Posterior cingulate gyrus (tissue), 11 donors: Measurements from ENCODE around the gene THAP10.
"Not testable (repeated sequence)": the region's sequence is repeated elsewhere in the genome, so short reads cannot be mapped to it uniquely, and the experiment has no call there.

Experiments
- DNase-seq, 10 donors: peaks; one replicate each; pipeline versions ENCODE4 v3.0.0 to v3.0.0-alpha.2; 2020 to 2021; ENCODE audit warnings: mixed read lengths in 3 of 10
- intact Hi-C: fragments of 100-400 bp; cut with DNase I; formaldehyde crosslinking; loops from one replicate; pipeline ENCODE4 v1.15.1; 2023

The THAP10 gene

DNA sequence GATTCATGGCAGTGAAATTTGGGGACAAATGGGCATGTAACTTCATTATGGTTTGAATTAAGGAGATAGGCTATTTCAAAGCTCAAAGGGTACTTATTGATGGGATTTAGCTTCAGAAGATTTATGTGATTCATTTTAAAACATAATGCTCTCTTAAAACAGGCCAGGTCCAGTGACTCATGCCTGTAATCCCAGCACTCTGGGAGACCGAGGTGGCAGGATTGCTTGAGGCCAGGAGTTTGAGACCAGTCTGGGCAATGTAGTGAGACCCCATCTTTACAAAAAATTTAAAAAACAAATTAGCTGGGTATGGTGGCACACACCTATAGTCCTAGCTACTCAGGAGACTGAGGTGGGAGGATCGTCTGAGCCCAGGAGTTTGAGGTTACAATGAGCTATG, 11.5 kb downstream of the THAP10 start:
- no peak for DNase-seq
- intact Hi-C loops, result no loop called here

DNA sequence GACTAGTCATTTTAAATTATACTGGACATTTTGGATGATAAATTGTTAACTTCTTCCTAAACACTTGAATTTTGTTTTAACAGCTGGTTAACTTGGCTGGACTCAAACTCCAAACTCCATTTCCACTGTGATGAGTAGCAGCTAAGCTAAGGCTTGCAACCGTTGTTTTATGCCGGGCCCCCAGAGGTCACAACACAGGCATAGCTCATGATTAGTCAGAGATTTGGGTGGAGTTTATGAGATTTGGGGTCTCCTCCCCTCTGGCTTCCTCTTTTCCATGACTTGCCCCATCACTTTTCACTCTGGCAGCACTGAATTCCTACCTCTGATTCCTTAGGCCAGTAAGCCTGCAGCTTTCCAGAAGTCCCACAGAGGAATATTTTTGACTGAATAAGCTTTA, 12.8 kb downstream of the THAP10 start:
- DNase-seq, result peak in 1 of 10 donors; percentile 41
- intact Hi-C loops, result loop anchor here (10.0 kb wide), 1 partner anchor 195 kb away; no protein-coding TSS in a partner anchor

DNA sequence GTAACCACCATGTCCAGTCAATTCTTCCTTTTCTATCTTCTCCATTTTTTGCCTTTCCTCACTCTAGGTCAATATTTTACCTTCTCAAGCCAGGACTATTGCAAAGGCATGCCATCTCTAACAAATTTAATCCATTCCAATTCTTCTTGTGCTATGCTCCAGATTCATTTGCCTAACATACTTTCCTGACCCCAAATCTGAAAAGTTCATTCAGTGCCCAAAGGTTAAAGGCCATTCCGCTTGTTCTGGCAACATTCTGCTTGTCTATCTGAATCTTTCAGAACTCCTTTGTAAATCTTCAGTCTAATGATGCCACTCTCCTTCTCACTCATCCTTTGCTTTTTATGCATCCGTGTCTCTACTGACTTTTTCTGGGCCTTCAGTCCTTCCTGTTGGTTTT, 15.6 kb downstream of the THAP10 start:
- DNase-seq, result no peak
- intact Hi-C loops, result loop anchor here (10.0 kb wide), 1 partner anchor 192 kb away; no protein-coding TSS in a partner anchor

DNA sequence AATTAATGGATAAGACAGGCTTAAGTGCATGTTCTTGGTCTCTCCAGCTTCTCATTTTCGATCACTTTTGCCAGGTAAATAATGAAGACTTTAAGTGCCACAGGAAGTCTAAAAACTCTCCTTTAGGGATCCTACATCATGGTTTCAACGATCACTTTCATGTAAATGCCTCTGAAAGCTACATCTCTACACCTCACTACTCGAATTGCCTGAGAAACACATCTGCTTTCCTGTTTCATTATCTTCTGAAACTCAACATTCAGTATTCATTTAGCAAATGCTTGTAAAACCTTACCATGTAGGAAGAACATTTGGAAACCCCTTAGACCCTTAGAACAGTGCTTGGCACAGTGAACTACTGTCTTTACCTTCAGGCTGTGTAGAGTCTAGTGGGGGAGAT, 16.2 kb downstream of the THAP10 start:
- DNase-seq, result no peak
- intact Hi-C loops, result loop anchor here (10.0 kb wide), 1 partner anchor 191 kb away; no protein-coding TSS in a partner anchor

DNA sequence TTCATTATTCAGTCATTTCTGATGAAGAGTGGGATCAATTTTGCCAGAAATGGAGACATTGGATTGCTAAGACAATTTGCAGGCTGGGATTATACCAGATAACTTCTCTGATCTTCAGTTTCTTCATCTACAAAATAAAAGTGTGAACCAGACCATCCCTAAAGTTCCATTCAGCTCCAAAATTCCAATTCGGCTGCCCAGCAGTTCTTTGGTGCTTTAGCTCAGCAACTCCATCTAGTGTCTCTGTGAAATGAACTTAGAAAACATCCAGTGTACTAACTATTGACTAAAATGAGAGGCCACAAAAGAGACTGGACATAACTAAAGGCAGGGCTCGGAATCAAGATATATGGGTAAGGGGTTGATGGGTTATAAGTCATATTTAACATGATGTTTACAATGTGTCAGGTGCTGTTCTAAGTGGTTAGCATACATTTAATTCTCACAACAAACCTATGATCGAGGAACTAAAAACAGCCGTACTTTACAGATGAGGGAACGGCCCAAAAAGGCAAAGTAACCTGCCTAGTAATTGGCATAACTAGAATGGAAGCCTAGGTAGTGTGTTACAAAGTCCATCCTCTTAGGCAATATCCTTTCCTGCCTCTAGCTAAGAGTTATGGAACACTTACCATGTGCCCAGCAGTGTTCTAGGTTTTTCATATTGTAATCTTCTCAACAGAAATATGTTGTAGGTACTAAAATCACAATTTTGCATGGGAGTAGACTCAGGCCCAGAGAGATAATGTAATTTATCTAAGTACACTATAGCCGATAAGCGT, 17.0 kb downstream of the THAP10 start:
- intact Hi-C loops, result loop anchor here (1.0 to 10.0 kb wide), 2 partner anchors 50 to 190 kb away; no protein-coding TSS in a partner anchor
- DNase-seq, result peak in 1 of 10 donors; percentile 79

DNA sequence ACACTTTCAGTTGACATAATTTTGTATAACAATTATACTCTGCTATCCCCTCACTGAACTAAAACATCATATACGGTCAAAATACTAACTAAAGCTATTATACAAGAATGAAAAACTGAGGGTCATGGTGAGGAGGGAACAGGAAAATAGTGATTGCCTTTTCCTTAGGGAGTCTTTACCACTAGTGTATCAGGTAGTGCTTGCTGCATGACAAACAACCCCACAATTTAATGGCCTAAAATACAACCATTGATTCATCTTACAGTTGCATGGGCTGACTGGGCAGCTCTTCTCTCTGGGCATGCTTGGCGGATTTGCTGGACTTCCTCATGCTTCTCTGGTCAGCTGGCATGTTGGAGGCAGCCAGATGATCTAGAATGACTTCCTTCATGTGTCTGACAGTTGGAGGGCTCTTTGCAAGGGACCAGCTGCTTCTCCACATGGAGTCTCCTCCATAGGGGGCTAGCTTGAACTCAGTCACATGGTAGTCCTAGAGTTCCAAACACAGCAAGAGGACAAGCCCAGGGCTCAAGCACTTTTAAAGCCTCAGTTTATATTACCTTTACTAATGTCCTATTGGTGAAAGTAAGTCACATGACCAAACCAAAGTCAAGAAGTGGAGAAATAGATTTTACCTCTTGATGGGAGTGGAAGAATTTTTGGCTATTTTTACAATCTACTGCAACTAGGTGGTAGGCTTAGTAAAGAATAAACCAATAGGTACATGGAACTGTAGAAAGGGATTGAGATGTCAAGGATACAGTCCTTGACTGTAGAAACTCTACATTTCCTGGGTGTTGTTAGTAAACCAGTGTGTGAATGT, 18.8 kb downstream of the THAP10 start:
- intact Hi-C loops, result loop anchor here (10.0 kb wide), 1 partner anchor 189 kb away; no protein-coding TSS in a partner anchor
- peak in 1 of 10 donors; percentile 60 for DNase-seq

DNA sequence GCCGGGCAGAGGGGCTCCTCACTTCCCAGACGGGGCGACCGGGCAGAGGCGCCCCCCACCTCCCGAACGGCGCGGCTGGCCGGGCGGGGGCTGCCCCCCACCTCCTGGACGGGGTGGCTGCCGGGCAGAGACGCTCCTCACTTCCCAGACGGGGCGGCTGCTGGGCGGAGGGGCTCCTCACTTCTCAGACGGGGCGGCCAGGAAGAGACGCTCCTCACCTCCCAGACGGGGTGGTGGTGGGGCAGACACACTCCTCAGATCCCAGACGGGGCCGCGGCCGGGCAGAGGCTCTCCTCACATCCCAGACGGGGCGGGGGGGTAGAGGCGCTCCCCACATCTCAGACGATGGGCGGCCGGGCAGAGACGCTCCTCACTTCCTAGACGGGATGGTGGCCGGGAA, 20.7 kb downstream of the THAP10 start:
- peak in 1 of 10 donors; percentile 79 for DNase-seq
- intact Hi-C loops, result loop anchor here (10.0 kb wide), 1 partner anchor 187 kb away; no protein-coding TSS in a partner anchor

DNA sequence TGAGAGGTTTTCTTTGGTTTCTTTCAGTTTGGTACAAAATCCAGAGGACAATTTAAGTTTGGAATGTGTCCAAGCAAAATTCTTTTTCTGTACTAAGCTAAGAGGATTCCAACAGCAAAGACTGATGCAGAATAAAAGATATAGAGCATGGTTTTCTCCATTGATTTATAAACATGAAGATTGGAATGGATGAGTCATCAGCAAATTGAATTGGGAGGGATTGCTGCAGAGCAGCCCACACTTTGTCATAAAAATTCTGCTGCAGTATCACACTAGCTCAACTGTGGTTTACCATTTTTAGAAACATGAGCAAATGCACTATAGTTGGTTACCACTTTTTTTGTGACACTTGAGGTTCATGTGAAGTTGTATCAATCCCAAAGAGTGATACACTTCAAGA, 22.2 kb downstream of the THAP10 start:
- DNase-seq, result peak in 1 of 10 donors; percentile 66

DNA sequence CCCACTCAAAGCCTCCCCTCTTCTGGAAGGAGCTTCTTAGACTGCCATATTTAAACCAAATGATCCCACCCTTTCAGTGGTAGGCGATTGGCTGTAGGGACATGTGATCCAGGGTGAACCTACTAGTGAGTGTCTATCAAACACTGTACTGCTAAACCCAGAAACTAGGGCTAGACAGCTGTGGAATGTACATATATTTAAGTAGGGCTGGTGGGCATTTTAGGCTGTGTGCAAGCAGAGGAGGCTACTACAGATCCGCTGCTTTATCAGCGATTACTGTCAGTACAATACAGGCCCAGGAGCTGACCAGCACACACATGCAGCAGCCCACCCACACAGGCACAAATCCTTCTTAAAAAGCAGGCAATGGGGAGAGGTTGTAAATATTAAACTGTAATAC, 22.9 kb downstream of the THAP10 start:
- no peak for DNase-seq
- intact Hi-C loops, result no loop called here

More for the DNA sequence above, 22.2 kb downstream of the THAP10 start:
- intact Hi-C loops, result loop anchor here (10.0 kb wide), 1 partner anchor 185 kb away; no protein-coding TSS in a partner anchor

DNA sequence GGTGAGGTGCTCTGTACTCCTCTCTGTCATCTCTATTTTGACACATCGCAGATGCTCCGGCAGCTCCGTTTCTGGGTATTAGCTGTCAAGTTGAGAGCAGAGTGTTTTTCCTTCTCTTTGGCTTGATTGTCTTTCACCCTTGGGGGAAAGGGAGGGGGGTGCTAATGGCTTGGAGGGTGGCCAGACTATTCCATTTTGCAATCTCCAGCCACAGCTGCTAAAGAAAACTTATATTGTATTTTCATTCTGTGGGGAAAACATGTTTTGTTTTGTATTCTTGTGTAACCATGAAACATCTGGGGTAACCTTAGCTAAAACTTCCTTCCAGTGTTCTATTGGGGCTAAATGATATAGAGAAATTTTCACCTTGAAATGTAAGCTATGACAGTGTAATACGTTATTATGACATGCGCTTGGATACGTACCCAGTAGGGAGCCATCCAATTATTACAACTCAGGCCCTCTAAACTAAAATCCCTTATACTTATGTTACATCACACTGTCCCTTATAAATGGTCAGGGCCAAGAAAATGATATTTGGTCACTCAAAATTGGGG, 24.2 kb downstream of the THAP10 start:
- intact Hi-C loops, result no loop called here
- DNase-seq, result peak in 2 of 10 donors; percentile 56 to 75

DNA sequence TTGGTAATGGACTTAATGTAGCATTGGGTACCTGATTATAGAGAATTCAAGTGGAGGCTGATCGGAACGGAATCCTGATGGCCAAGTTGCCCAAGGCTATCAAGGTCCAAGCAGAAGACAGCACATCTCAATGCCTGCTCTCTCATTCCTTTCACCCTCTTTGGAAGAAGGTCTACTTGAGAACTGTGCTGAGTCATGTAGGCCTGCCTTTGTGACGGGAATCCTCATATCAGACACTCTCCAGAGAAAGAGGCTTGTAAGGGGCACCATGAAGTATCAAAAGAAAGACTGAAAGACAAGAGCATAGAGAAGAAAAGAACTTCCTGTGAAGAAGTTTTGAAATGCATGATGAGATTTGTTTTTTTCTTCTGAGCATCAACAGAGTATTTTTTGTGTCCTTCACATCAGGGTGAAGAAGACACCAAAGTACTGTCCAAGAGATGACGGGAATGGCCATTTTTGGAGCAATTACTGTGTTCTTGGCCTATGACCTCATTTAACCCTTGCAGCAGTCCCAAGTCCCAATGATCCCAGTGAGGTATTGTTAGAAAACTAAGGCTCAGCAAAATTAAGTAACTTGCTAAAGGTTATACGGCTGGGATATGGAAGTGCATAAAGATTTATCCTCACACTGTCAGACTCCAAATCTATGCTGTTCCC, 25.1 kb downstream of the THAP10 start:
- DNase-seq, result no peak
- intact Hi-C loops, result no loop called here

DNA sequence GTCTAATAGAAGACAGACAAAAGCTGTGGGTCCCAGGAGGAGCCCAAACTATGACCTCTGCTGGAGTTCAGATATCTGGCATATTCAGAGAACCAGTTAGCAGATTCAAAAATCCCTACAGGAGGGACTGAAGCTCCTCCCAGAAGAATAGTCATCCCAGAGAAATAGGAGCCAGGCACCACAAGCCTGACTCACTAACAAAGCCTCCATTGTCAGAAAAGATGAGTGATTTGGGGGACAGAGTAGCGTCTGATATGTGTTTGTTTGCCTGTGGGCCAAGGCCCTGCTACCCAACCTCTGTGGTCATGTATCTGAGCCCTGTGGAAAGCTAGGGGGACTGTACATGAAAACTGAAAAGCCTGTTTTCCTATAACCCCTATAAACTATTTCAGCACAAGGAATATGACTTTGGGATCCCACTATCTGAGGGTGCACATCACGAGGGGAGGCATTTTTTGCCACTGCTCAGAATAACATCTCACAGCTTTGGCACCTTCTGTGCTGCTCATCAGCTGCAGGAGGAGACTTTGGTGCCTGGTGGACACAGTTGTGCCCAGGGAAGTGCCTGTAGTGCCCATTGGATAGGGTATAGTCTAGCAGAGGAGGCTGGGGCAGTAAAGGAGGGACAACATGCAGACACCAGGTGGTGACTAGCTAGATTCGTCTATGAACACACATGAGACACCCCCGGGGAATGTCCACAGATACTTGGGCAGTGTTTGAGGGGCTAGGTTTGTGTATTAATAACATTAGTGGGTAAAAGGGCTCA, 28.6 kb downstream of the THAP10 start:
- peak in 3 of 10 donors; percentile 54 to 90 (median 61) for DNase-seq
- intact Hi-C loops, result no loop called here

DNA sequence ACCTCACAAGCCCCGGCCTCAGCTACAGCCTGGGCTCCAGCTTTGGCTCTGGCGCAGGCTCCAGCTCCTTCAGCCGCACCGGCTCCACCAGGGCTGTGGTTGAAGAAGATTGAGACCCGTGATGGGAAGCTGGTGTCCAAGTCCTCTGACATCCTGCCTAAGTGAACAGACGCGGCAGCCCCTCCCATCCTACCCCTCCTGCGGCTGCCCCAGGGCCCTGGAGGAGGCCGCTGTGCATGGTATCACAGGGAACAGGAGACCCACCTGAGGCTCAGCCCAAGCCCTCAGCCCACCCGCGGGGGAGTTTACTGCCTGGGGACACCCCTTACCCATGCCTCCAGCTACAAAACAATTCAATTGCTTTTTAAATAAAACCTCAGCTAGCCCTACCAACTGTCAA, 32.2 kb downstream of the THAP10 start:
- intact Hi-C loops, result no loop called here
- DNase-seq, result peak in 1 of 10 donors; percentile 77

DNA sequence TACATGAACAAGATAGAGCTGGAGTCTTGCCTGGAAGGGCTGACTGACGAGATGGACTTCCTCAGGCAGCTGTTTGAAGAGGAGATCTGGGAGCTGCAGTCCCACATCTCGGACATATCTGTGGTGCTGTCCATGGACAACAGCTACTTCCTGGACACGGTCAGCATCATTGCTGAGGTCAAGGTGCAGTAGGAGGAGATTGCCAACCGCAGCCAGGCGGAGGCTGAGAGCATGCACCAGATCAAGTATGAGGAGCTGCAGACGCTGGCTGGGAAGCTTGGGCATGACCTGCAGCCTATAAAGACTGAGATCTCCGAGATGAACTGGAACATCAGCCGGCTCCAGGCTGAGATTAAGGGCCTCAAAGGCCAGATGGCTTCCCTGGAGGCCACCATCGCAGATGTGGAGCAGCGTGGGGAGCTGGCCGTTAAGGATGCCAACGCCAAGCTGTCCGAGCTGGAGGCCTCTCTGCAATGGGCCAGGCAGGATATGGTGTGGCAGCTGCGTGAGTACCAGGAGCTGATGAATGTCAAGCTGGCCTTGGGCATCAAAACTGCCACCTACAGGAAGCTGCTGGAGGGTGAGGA, 32.8 kb downstream of the THAP10 start:
- peak in 1 of 10 donors; percentile 78 for DNase-seq
- intact Hi-C loops, result no loop called here

DNA sequence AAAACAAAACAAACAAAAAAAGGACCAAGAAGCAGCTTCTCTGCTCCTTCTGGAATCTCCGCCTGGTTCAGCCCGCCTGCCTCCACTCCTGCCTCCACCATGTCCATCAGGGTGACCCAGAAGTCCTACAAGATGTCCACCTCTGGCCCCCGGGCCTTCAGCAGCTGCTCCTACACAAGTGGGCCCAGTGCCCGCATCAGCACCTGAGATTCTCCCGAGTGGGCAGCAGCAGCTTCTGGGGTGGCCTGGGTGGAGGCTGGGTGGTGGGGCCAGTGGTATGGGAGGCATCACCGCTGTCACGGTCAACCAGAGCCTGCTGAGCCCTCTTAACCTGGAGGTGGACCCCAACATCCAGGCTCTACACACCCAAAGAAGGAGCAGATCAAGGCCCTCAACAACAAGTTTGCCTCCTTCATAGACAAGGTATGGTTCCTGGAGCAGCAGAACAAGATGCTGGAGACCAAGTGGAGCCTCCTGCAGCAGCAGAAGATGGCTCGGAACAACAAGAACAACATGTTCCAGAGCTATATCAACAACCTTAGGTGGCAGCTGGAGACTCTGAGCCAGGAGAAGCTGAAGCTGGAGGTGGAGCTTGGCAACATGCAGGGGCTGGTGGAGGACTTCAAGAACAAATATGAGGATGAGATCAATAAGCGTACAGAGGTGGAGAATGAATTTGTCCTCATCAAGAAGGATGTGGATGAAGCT, 33.5 kb downstream of the THAP10 start:
- DNase-seq, result peak in 1 of 10 donors; percentile 53
- intact Hi-C loops, result not testable (repeated sequence)

DNA sequence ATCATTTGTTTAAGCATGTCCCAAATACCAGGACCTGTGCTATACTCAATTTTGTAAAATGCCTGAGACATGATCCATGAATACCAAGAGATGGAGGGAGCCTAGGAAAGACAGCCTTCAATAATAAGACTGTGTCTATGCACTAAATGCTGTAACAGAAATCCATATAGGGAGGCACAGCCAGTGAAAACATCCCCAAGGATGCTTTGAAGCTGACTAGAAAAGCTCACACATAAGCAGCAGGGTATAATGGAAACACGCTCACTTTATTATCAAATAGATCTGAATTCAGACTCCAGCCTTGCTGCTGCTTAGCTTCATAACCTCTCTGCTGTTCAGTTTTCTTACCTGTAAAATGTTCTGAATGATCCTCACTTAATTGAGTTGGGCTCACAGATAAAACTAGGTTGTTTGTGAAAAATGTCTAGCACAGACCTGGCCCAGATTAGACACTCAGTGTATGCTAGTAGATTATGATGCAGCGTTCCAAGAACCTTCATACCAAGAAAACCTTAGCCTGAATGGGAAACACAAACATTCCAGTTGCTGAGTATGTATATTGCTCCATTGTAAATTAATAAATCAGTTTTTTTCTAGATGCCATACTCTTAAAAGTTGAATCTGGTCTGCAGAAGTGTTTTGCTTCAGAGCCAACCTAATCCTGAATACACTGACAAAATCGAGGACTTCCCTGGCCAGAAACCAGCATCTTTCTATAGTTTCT, 34.5 kb downstream of the THAP10 start:
- DNase-seq, result no peak
- intact Hi-C loops, result no loop called here

DNA sequence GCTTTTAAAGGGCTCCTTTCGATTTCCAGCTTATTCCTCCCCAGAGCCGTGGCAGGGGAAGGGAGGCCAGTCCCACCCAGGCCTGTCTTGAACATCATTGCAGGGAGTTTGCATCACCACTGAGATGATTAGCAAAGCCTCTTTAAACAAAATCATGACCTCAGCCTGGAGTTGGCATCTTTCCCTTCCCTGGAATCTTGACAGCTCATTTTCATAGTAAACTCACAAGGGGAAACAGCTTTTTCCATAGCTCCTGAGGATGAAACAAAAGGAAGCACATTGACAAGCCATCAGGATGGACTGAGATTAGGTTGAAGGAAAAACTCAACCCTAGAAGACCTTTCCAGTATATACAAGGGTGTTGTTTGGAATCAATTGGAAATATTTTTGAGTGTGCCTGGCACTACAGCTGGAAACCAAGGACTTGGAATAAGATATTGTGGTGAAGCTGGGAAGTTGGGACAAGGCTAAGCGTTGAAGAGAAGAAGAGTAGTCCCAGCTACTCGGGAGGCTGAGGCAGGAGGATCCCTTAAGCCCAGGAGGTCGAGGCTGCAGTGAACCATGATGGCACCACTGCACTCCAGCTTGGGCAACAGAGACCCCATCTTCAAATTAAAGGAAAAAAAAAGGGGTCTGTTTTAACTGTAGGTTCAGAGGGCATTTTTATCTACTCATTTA, 35.2 kb downstream of the THAP10 start:
- intact Hi-C loops, result no loop called here
- DNase-seq, result peak in 2 of 10 donors; percentile 48 to 65
